ENCODE results near the gene SORCS3. TPM values are rescaled to one million over a fixed set of nuclear protein-coding genes. Genes with fewer than 3 reads are reported as not detected.

SORCS3 gene
- total RNA-seq, 1 donor from 2014 or later: 2.0 TPM

- peaks cover 3% of the 10 kb centered on the region for H3K27me3 Mint-ChIP-seq (ENCODE audit: unreplicated experiment)
- DNase-seq: no peak
- peaks cover 7% of the 10 kb centered on the region for H3K4me1 Mint-ChIP-seq (ENCODE audit: low read depth, unreplicated experiment)
- H3K27ac Mint-ChIP-seq (ENCODE audit: unreplicated experiment): no peak overlapping the region
- H3K4me3 Mint-ChIP-seq (ENCODE audit: unreplicated experiment): no peak overlapping the region
- H3K36me3 Mint-ChIP-seq (ENCODE audit: unreplicated experiment): no peaks in the 10 kb centered on the region
- no peak for TF ChIP-seq CTCF (IDR thresholded peaks at IDR 0.05; ENCODE audit: partially characterized antibody, unreplicated experiment)
- H3K9me3 Mint-ChIP-seq (ENCODE audit: unreplicated experiment): no peaks in the 10 kb centered on the region
Measured at GRCh38 chr10:104622175-104622574, 18.9 kb upstream of the SORCS3 start.

GRCh38 chr10:104622598-104623209, 18.4 kb upstream of the SORCS3 start:
- H3K36me3 Mint-ChIP-seq (ENCODE audit: unreplicated experiment): no peaks in the 10 kb centered on the region
- TF ChIP-seq CTCF (IDR thresholded peaks at IDR 0.05; ENCODE audit: partially characterized antibody, unreplicated experiment): peak; percentile 39
- peaks cover 7% of the 10 kb centered on the region for H3K4me1 Mint-ChIP-seq (ENCODE audit: low read depth, unreplicated experiment)
- no peak overlapping the region for H3K4me3 Mint-ChIP-seq (ENCODE audit: unreplicated experiment)
- H3K9me3 Mint-ChIP-seq (ENCODE audit: unreplicated experiment): no peaks in the 10 kb centered on the region
- H3K27ac Mint-ChIP-seq (ENCODE audit: unreplicated experiment): no peak overlapping the region
- peak; percentile 41 for DNase-seq
- H3K27me3 Mint-ChIP-seq (ENCODE audit: unreplicated experiment): peaks cover 3% of the 10 kb centered on the region

GRCh38 chr10:104630731-104631130, 10.4 kb upstream of the SORCS3 start:
- H3K36me3 Mint-ChIP-seq (ENCODE audit: unreplicated experiment): no peaks in the 10 kb centered on the region
- no peaks in the 10 kb centered on the region for H3K4me1 Mint-ChIP-seq (ENCODE audit: low read depth, unreplicated experiment)
- no peaks in the 10 kb centered on the region for H3K9me3 Mint-ChIP-seq (ENCODE audit: unreplicated experiment)
- no peaks in the 10 kb centered on the region for H3K27me3 Mint-ChIP-seq (ENCODE audit: unreplicated experiment)
- TF ChIP-seq CTCF (IDR thresholded peaks at IDR 0.05; ENCODE audit: partially characterized antibody, unreplicated experiment): no peak
- no peak for DNase-seq
- H3K27ac Mint-ChIP-seq (ENCODE audit: unreplicated experiment): no peak overlapping the region
- no peak overlapping the region for H3K4me3 Mint-ChIP-seq (ENCODE audit: unreplicated experiment)

- Mint-ChIP-seq H3K27me3 (ENCODE audit: unreplicated experiment) (no peaks in the 10 kb centered on the region), H3K4me1 (ENCODE audit: low read depth, unreplicated experiment) (peaks cover 2% of the 10 kb centered on the region), H3K27ac (ENCODE audit: unreplicated experiment) (no peak overlapping the region), H3K9me3 (ENCODE audit: unreplicated experiment) (no peaks in the 10 kb centered on the region), H3K36me3 (ENCODE audit: unreplicated experiment) (no peaks in the 10 kb centered on the region), H3K4me3 (ENCODE audit: unreplicated experiment) (no peak overlapping the region)
- no peak for TF ChIP-seq CTCF (IDR thresholded peaks at IDR 0.05; ENCODE audit: partially characterized antibody, unreplicated experiment)
- DNase-seq: no peak
Measured at GRCh38 chr10:104631946-104632345, 9.1 kb upstream of the SORCS3 start.

- H3K36me3 Mint-ChIP-seq (ENCODE audit: unreplicated experiment): peaks cover 11% of the 10 kb centered on the region
- peaks cover 6% of the 10 kb centered on the region for H3K9me3 Mint-ChIP-seq (ENCODE audit: unreplicated experiment)
- no peak overlapping the region for H3K27ac Mint-ChIP-seq (ENCODE audit: unreplicated experiment)
- H3K4me1 Mint-ChIP-seq (ENCODE audit: low read depth, unreplicated experiment): peaks cover 6% of the 10 kb centered on the region
- peak overlapping the region; percentile 88 for H3K4me3 Mint-ChIP-seq (ENCODE audit: unreplicated experiment)
- peaks cover 26% of the 10 kb centered on the region for H3K27me3 Mint-ChIP-seq (ENCODE audit: unreplicated experiment)
- peak; percentile 79 for DNase-seq
- peak; percentile 90 for TF ChIP-seq CTCF (IDR thresholded peaks at IDR 0.05; ENCODE audit: partially characterized antibody, unreplicated experiment)
Measured at GRCh38 chr10:104638861-104639589, 2.1 kb upstream of the SORCS3 start.
